ENCODE measurements around the gene NDUFS6.

Gene NDUFS6

DNA sequence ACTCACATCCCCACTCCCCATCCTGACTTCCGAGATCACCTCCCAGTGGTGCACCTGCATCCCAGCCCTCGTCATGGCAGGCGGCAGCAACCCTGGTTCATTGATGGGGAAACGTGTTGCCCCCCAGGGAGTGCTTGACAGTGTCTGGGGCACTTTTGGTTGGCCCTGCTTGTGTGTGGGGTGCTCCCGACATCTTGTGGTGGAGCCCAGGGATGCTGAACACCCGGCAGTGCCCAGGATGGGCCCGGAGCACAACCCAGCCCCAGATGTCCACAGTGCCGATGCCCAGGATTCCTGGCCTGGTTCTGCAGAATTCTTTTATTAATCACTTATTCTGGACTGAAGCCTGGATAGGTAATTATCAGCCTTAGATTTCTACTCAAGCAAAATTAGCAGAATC lies 5.3 kb upstream of the NDUFS6 start:
- no peak overlapping the region for H2AFZ ChIP-seq (ENCODE audit: low read length)
- no peak overlapping the region for H3K27ac ChIP-seq (ENCODE audit: low read depth, low read length, poor library complexity, severe bottlenecking)
- no peak overlapping the region for H3K4me3 ChIP-seq (ENCODE audit: low read depth, low read length, poor library complexity, severe bottlenecking)
- H3K4me2 ChIP-seq (ENCODE audit: low read length), result peak overlapping the region; percentile 23; the same call in 1 of the 2 replicates
- no peaks in the 10 kb centered on the region for H3K9me2 ChIP-seq (ENCODE audit: low read depth, low read length)
- H3K36me3 ChIP-seq (ENCODE audit: insufficient read depth, low read length), result peaks cover 31% of the 10 kb centered on the region
- no peak for TF ChIP-seq EZH2 (IDR thresholded peaks at IDR 0.05; ENCODE audit: borderline replicate concordance, low read length)
- TF ChIP-seq, protein P1, sequence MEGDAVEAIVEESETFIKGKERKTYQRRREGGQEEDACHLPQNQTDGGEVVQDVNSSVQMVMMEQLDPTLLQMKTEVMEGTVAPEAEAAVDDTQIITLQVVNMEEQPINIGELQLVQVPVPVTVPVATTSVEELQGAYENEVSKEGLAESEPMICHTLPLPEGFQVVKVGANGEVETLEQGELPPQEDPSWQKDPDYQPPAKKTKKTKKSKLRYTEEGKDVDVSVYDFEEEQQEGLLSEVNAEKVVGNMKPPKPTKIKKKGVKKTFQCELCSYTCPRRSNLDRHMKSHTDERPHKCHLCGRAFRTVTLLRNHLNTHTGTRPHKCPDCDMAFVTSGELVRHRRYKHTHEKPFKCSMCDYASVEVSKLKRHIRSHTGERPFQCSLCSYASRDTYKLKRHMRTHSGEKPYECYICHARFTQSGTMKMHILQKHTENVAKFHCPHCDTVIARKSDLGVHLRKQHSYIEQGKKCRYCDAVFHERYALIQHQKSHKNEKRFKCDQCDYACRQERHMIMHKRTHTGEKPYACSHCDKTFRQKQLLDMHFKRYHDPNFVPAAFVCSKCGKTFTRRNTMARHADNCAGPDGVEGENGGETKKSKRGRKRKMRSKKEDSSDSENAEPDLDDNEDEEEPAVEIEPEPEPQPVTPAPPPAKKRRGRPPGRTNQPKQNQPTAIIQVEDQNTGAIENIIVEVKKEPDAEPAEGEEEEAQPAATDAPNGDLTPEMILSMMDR (IDR thresholded peaks at IDR 0.05; ENCODE audit: low read length), result no peak
- H3K9ac ChIP-seq (ENCODE audit: low read length), result no peak overlapping the region
- H3K27me3 ChIP-seq (ENCODE audit: insufficient read depth, low read length), result no peaks in the 10 kb centered on the region; the same call in 1 of the 2 replicates
- no peaks in the 10 kb centered on the region for H3F3A ChIP-seq (ENCODE audit: insufficient read depth, low read length)
- H4K20me1 ChIP-seq (ENCODE audit: insufficient read depth, low read length), result no peaks in the 10 kb centered on the region
- peaks cover 64% of the 10 kb centered on the region for H3K4me1 ChIP-seq (ENCODE audit: insufficient read depth, low read length, severe bottlenecking)
- no peaks in the 10 kb centered on the region for H3K9me3 ChIP-seq (ENCODE audit: low read length)
- H3K79me2 ChIP-seq (ENCODE audit: insufficient read depth, low read length), result no peaks in the 10 kb centered on the region; the same call in 1 of the 2 replicates

DNA sequence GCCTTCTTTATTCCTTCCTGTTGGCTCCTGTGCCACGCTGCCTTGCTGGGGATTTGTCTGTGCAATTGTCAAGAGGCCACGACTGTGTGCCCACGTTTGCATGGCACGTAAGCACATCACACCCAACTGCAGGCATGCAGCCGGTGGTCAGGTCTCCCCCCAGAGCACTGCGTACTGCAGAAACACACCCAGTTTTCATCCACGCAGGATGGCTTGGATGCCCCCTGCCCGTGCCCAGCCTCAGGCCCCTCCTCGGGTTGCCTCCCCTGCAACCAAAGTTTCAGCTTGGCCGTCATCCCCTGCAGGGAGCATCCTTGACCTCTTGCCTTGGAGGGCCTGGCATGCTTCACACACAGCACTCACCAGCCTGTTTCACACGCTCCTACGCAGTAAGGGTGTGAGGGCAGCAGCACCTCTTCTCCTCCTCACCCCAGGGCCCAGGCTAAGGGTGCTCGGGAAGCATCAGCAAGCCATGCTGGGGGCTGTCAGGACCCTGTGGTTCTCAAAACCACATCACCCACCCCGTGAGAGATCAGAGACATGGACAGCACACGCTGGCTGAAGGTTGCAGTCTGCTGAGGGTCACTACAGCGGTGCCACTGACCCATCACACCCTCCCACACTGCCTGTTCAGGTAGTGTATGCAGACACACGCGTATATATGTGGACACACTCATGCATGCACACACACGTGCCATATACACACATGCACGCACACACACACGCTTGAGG lies 4.7 kb upstream of the NDUFS6 start:
- Histone ChIP-seq H3K9ac (ENCODE audit: low read length) (no peak overlapping the region), H3K27ac (ENCODE audit: low read depth, low read length, poor library complexity, severe bottlenecking) (no peak overlapping the region), H3K4me1 (ENCODE audit: insufficient read depth, low read length, severe bottlenecking) (peaks cover 64% of the 10 kb centered on the region), H3K79me2 (ENCODE audit: insufficient read depth, low read length) (peaks cover under 1% of the 10 kb centered on the region; the same call in 1 of the 2 replicates), H3K27me3 (ENCODE audit: insufficient read depth, low read length) (no peaks in the 10 kb centered on the region; the same call in 1 of the 2 replicates), H3K4me2 (ENCODE audit: low read length) (peak overlapping the region; percentile 33; the same call in 1 of the 2 replicates), H3F3A (ENCODE audit: insufficient read depth, low read length) (no peaks in the 10 kb centered on the region), H3K9me2 (ENCODE audit: low read depth, low read length) (no peaks in the 10 kb centered on the region), H4K20me1 (ENCODE audit: insufficient read depth, low read length) (no peaks in the 10 kb centered on the region), H3K4me3 (ENCODE audit: low read depth, low read length, poor library complexity, severe bottlenecking) (no peak overlapping the region), H2AFZ (ENCODE audit: low read length) (no peak overlapping the region), H3K9me3 (ENCODE audit: low read length) (no peaks in the 10 kb centered on the region), H3K36me3 (ENCODE audit: insufficient read depth, low read length) (peaks cover 31% of the 10 kb centered on the region)
- no peak for TF ChIP-seq EZH2 (IDR thresholded peaks at IDR 0.05; ENCODE audit: borderline replicate concordance, low read length)
- TF ChIP-seq, protein P1 (IDR thresholded peaks at IDR 0.05; ENCODE audit: low read length), result no peak

DNA sequence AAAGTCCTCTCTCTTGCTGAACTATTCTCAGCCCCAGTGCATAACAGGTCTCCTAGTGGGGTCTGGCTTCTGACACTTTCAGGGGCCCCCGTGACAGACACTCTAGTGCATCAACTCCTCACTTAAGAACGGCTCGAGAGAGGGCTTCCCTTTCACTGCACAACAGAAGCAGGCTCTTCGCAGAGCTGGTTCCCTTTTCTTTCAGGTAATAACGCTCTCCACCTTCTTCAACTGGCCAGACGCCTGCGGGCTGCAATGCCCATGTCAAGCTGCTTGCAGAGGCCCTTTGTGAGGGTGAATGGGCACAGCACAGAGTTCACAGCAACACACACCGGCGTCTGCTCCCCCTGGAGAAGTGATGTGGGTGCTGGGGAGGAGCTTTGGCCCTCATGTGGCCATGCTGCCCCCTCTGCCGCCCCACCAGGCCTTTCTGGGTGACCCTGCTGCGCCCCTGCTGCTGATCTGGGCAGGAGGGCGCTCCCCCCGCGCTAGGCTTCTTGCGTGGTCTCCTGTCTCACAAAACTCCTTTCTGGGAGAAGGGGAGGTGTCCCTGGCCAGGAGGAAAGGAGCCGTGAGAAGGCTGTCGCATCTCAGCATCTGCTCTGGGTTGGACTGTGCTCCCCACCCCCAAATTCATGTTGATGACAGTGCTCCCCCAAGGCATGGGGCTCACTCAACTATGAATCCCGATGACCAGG lies 4.0 kb upstream of the NDUFS6 start:
- H3K36me3 ChIP-seq (ENCODE audit: insufficient read depth, low read length), result peaks cover 31% of the 10 kb centered on the region
- peak overlapping the region; percentile 33; the same call in 1 of the 2 replicates for H3K4me2 ChIP-seq (ENCODE audit: low read length)
- H2AFZ ChIP-seq (ENCODE audit: low read length), result no peak overlapping the region
- peaks cover 7% of the 10 kb centered on the region for H3K79me2 ChIP-seq (ENCODE audit: insufficient read depth, low read length)
- H3K4me3 ChIP-seq (ENCODE audit: low read depth, low read length, poor library complexity, severe bottlenecking), result no peak overlapping the region
- H3K9me3 ChIP-seq (ENCODE audit: low read length), result no peaks in the 10 kb centered on the region
- no peaks in the 10 kb centered on the region for H4K20me1 ChIP-seq (ENCODE audit: insufficient read depth, low read length)
- H3K4me1 ChIP-seq (ENCODE audit: insufficient read depth, low read length, severe bottlenecking), result peaks cover 65% of the 10 kb centered on the region
- H3K27ac ChIP-seq (ENCODE audit: low read depth, low read length, poor library complexity, severe bottlenecking), result no peak overlapping the region
- H3K9ac ChIP-seq (ENCODE audit: low read length), result no peak overlapping the region
- no peaks in the 10 kb centered on the region for H3K27me3 ChIP-seq (ENCODE audit: insufficient read depth, low read length)
- H3F3A ChIP-seq (ENCODE audit: insufficient read depth, low read length), result no peaks in the 10 kb centered on the region
- no peaks in the 10 kb centered on the region for H3K9me2 ChIP-seq (ENCODE audit: low read depth, low read length)
- no peak for TF ChIP-seq EZH2 (IDR thresholded peaks at IDR 0.05; ENCODE audit: borderline replicate concordance, low read length)
- TF ChIP-seq, protein P1 (IDR thresholded peaks at IDR 0.05; ENCODE audit: low read length), result no peak
